TTC549 (cell line): ENCODE measurements around the gene GFRA4.

Experiments used
- FAIRE-seq: peaks from 2 replicates; lab custom pipeline; 2012; peaks lifted over from hg19 to GRCh38; lab: Jason Lieb, UNC

The GFRA4 gene

GRCh38 chr20:3694864-3695263 is 31.7 kb upstream of the GFRA4 start:
- FAIRE-seq, result no peak

DNA sequence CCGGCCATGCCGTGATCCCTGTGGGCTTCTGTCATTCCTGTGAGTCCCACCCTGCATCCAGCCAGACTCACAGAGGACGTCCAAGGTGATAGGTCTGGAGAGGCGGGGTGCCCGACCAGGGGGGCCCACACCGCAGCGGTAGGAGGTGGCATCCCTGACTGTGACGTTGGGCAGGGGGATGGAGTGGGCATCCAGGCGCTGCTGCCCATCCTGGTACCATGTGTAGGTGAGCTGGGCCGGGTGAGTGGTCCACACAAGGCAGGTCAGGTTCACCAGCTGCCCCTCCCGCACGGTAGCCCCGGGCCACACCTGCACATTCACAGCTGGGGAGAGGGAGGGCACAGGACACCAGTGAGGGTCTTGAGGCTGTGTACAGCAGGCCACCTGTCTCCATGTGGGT is 30.2 kb upstream of the GFRA4 start:
- FAIRE-seq, result no peak

GRCh38 chr20:3692706-3693294 is 29.6 kb upstream of the GFRA4 start:
- FAIRE-seq, result no peak

DNA sequence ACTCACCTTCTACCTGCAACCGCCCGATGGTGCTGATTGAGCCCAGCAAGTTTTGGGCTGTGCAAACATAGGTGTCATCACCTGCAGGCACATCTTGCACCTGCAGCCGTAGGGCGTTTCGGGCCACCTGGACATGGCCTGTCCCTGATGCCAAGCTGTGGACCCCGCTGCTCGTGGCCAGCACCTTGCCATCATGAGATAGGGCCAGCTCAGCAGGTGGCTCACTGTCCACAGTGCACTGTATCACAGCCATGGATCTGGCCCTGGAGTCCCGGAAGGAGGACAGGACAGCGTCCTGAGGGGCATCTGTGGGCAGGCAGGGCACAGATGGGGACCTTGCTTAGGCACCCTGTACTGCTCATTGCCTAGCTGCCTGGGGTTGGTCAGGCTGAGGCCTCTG is 28.7 kb upstream of the GFRA4 start:
- no peak for FAIRE-seq

DNA sequence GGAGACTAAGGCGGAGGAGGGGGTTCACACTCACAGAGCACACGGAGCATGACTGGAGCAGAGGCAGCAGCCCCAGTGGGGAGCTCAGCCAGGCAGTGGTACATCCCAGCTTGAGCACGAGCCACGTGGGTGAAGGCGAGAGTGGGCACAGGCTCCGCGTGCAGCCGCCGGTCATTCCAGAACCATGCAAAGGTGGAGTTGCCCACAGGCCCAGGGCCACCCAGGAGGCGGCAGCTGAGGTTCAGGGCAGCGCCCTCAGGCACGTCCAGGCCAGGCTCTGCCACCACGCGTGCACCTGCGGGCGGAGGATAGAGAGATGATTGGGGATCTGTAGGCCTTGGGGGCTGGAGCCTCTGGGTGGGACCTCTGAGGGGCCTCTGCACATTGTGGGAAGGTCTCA is 28.1 kb upstream of the GFRA4 start:
- FAIRE-seq, result no peak

DNA sequence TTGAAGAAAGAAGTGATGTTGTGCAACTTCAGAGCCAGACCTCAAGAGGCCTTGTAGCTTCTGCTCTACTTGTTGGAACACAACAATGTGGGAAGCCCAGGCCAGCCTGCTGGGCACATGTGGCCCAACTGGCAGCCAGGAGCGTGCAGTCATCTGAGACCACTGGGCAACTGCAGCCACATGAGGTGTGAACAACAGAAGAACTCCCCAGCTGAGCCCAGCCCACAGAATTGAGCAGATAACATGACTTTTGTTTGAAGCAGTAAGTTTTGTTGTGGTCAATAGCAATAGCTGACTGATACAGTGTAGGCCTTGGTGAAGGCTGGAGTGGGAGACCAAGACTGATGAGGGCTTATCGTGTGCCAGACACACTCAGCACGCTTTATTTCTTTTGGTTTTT is 27.2 kb upstream of the GFRA4 start:
- FAIRE-seq, result no peak

DNA sequence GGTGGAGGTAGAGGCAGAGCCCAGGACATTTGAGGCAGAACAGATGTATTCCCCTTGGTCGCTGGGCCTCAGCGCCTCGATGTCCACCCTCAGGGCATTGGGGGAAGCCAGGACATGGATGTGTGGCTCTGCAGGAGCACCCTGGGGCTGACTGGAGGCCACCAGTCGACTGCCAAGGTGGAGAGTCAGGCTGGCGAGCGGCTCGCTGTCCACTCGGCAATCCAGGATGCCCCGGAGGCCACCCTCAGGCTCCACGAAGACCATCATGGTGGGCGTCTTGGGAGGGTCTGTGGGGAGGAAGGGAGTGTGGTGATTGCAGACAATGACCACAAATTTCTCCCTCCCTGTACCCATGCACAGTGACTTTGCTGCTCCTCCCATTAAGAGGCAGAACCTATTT is 26.8 kb upstream of the GFRA4 start:
- no peak for FAIRE-seq

- FAIRE-seq, result peak; percentile 59
These were observed 24.5 kb upstream of the GFRA4 start for GRCh38 chr20:3687655-3688054.

DNA sequence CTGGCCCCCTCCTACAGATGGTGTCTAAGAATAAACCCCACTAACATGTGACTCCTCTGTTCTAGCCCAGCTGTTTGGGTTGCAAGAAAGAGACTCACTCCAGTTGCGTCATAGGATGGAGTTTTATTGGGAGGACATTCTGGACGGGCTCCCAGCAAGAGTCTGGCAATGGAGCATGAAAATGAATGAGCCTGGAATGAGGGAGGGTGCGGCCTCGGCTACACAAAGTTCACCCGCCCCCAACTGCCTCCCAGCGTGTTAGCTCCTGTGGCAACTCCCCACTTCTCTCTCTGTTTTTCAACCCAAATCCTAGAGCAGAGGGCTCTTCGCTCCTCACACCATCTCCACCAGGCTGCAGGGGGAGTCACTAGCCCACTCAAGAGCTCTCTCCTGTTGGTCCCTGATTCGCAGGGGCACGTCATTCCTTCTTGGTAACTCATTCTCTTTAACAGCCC is 23.7 kb upstream of the GFRA4 start:
- FAIRE-seq, result no peak

DNA sequence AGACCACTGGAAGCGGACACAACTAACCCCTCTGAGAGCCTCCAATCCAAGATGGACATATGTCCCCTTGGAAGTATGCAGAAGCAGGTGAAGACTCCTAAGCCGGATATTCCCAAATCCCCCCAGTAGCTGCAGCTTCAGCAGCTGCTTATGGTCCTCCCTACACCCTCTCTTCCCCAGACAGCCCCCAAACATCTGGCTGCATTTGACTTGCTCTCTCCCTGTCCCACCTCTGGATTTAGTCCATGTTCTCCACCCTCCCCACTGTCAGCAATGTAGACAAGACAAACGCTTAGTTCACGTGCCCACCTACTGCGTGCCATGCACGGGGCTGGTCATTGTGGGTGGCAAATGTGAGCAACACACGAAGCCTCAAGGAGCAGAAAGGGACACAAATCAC is 23.2 kb upstream of the GFRA4 start:
- FAIRE-seq, result no peak

GRCh38 chr20:3685341-3685740 is 22.1 kb upstream of the GFRA4 start:
- no peak for FAIRE-seq

DNA sequence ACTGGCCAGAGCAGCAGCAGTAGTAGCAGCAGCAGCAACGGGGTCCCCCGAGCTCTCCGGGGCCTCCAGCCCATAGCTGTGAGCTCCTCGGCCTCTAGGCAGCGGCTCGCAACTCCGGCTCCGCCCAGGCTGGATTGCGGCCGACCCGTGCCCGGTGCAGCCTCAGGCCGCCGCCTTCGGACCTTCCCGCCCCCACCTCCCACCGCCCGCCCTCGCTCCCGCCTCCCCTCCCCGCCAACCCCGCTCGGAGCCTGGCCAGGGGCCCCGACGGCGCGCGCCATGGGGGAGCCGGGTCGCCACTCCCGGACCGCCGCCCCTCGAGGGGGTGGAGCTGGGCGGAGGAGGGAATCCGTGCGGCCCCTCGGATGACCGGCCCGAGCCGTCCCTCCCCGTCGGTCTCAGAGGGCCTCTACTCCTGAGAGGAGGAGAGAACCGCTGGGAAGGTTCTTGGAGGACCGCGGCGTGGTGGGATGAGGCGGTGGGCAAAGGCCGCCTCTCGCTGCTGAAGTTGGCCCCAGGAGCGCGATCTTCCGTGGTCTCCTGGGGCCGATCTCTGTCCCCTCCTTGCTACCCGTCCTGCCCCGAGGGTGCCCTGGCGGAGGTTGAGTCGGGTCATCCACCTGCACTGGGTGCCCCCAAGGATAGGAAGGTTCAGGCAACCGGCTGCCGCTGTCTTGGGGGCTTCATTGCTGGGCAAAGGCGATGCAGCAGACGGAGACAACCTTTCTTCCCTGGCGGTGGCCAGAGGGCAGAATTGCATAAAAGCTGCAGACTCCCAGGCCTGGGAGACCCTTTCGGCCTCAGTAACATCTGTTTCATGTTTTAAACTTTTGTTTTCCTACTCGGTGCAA is 19.0 kb upstream of the GFRA4 start, which contains the start of gene ADAM33:
Gene ADAM33 (minus strand): TSS at position 80 of the 851 bp plus-strand sequence. CDS start 6 bp downstream, at position 74.
- FAIRE-seq, result no peak

DNA sequence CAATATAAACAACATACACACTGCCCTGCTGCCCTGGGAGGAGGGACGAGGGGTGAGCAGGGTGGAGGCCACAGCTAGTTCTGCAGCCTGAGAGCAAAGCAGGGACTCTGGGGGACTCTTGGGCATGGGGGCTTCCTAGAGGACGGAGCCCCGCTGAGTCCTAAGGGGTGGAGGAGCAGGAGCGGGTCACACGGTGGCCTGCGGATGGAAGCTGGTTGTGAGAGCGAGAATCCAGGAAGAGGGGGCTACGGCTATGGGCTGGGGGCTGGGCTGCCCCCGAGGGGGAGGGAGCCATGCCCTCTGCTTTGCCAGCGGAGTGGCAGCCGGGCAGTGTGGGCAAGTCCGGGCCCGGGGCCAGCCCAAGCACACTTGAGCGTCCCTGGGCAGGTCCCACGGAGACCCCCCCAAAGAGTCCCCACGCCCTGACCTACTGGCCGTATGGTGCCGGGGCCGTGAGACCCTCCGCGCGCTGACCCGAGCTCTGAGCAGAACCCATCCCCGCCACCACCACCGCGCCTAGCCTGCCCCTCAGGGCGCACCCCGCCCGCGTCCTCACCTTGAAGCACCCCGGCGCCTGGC is 18.2 kb upstream of the GFRA4 start:
- no peak for FAIRE-seq

GRCh38 chr20:3680701-3681351 is 17.6 kb upstream of the GFRA4 start:
- FAIRE-seq, result no peak

DNA sequence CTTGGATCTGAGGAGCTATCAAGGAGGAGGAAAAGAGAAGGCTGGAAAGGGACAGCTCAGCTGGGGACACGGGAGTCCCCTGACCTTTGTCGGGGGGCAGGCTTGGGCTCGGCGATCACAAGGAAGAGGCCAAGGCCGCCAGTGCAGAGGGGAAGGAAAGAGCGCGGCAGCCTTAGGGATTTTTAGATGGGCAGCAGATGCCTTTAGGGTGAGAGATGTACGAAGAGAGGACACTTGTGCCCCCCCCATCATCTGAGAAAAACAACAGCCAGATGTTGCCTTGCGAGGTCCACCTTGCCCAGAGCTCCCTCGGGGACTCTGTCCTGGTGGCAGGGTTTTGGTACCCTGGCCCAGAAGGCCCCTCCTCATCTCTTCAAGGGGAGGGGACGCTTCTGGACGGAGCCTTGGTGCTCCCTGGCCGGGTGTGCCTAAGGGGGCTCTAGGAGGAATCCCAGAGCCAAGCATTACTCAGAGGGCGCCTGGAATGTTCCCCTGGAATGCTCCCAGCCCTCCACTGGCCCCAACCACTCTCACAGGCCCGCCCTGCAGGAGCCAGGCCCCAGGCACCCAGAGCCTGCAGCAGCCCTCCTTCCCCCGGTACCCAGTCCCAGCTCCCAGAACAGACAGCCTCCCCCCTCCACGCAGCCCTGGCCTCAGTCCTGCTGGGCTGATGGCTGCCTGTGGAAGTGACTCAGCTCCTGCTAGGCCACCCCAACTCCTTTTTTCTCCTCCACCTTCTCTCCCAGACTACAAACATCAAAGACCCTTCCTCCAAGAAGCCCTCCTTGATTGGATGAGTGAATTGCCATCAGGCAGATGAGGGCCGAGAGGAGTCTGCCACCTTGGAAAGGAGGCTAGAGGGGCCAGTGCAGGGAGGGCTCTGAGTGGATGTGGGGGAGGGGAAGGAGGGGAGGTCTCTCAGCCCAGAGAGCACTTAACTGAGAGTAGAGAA is 16.8 kb upstream of the GFRA4 start:
- FAIRE-seq, result no peak

DNA sequence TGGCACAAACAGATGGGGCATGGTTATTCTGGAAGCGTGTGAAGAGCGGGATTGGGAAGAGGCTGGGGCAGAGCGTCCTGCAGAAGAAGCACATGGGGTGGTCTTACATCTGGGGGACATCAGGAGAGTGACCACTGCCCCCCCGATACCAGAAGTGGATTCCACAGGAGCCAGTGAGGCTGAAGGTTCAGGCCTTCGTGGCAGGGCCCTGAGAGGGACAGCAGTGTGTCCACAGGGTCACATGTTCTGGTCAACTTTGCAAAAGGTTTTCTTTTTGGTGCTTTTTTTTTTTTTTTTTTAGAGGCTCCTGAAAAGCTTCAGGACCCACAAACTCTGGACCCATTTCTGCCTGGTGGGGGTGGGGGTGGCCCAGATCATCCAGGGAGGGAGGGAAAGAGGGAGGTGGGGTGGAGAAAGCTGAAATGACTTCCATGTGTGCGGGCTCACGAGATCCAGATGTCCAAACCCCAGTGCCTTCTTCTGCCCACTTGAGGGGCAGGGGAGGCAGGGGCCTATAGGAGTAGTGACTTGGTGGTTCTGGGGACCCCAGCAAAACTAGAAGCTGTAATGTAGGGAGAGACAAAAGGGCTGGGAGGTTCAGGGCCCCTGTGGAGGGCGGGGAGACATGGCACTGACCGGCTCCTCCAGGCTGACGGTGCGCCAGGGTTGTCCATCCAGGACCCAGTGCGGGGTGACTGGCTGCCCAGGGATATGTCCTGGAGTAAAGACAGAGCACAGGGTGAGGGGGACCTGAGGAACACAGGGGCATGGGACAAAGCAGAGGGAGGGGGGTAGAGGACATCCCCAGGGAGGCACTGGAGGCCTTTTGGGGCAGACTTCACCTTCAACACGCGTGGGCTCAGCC is 15.9 kb upstream of the GFRA4 start:
- no peak for FAIRE-seq

GRCh38 chr20:3678198-3678597 is 15.0 kb upstream of the GFRA4 start:
- no peak for FAIRE-seq

DNA sequence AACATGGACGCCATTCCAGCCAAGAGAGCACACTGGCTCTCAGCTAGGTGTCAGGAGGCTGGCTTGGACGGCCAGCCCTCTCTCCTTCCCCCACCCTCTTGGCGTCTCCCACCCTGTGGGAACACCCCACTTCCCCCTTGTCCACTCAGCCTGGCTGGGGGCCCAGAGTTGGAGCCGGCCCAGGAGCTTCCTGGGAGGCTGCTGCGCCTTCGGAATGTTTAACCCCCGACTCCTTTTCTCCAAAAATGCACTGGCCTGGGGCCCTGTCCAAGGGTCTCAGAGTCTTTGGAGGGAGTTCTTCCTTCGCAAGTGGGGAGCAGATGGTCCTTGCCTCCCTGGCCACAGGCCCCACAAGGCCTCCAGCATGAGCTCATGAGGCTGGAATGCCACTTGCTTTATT is 14.5 kb upstream of the GFRA4 start:
- no peak for FAIRE-seq

DNA sequence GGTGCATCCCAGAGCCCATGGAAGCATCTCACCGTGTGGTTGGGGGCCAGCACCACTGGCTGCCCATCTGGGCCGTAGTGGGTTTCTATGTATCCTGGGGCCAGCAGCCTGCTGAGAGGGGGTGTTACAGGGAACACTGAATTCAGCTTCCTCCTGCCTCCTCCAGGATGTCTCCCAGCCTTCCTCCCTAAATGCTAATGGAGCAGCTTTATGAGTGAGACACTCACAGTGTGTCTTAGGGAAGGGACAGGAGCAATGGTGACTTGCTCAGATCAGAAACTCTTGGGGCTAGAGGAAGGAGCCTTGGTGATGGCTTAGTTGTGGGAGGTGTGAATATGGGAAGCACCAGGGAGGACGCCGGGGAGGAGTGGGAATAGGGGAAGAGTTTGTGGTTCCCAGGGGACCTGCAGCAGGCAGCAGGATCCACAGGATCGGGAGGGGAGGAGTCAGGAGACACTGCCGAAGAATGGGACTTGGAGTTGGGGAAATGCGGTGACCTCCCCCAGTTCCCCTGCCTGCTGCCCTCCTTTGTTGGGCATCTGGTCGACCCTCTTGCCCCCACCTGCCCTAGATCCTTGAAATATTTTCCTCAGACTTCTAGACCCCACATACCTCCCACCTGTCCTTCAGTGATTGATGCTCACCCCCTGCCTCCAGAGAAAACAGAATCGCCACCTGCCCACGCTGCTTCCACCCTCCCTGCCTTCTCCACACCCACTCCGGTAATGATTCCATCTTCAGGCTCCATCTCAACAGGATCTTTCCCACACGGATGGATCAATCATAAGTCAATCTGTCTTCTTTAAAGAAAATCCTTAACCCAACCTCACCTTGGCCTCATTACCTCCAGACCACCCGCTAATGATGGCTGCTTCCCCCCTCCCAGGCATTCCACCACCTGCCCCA is 12.0 kb upstream of the GFRA4 start:
- FAIRE-seq, result no peak

- FAIRE-seq, result no peak
These were observed 11.2 kb upstream of the GFRA4 start for GRCh38 chr20:3674447-3674846.
